Liver (tissue), 9 donors: ENCODE data around the gene IL17RD. TPM values are rescaled to one million over a fixed set of nuclear protein-coding genes. Genes with fewer than 3 reads are reported as not detected.

Experiments used
- DNase-seq: peaks from one replicate; pipeline ENCODE4 v3.0.0-alpha.2; 2017; ENCODE audit warnings: low spot score
- H3K27ac ChIP-seq, 2 donors: one replicate each; pipeline ENCODE4 v1.7.0; 2013; ENCODE audit warnings: inconsistent platforms in 2 of 2, low read length in 2 of 2, control low read depth in 1 of 2, low read depth in 1 of 2, mild to moderate bottlenecking in 1 of 2
- H3K27me3 ChIP-seq, 4 donors: one replicate each; pipeline versions ENCODE4 v1.6.1 to v1.7.0; 2013; ENCODE audit warnings: low read length in 3 of 4, inconsistent platforms in 1 of 4, mild to moderate bottlenecking in 1 of 4, moderate library complexity in 1 of 4; ENCODE audit not compliant: control insufficient read depth in 4 of 4, insufficient read depth in 4 of 4
- H3K36me3 ChIP-seq, 4 donors: one replicate each; pipeline versions ENCODE4 v1.6.1 to v1.7.0; 2013; ENCODE audit warnings: low read length in 3 of 4, mild to moderate bottlenecking in 3 of 4, low read depth in 1 of 4, moderate library complexity in 1 of 4; ENCODE audit not compliant: control insufficient read depth in 4 of 4, insufficient read depth in 3 of 4
- H3K4me1 ChIP-seq, 4 donors: one replicate each; pipeline versions ENCODE4 v1.6.1 to v1.7.0; 2013; ENCODE audit warnings: low read length in 3 of 4, mild to moderate bottlenecking in 3 of 4, moderate library complexity in 1 of 4; ENCODE audit not compliant: control insufficient read depth in 4 of 4, insufficient read depth in 4 of 4
- H3K4me3 ChIP-seq, 3 donors: one replicate each; pipeline versions ENCODE4 v1.6.1 to v1.7.0; 2013; ENCODE audit warnings: low read length in 3 of 3, control low read depth in 1 of 3, low read depth in 1 of 3, mild to moderate bottlenecking in 1 of 3
- H3K9ac ChIP-seq, 2 donors: one replicate each; pipeline ENCODE4 v1.7.0; 2013; ENCODE audit warnings: low read length in 2 of 2, mild to moderate bottlenecking in 2 of 2, moderate library complexity in 2 of 2, control low read depth in 1 of 2, low read depth in 1 of 2
- H3K9me3 ChIP-seq, 4 donors: one replicate each; pipeline versions ENCODE4 v1.6.1 to v1.7.0; 2013; ENCODE audit warnings: low read length in 3 of 4; ENCODE audit not compliant: control insufficient read depth in 4 of 4
- ATF3 ChIP-seq: IDR thresholded peaks from 2 replicates; pipeline ENCODE4 v1.6.1; 2016; ENCODE audit warnings: antibody characterized with exemption
- FOXA1 ChIP-seq: IDR thresholded peaks from 2 replicates; pipeline ENCODE4 v1.6.1; 2016; ENCODE audit warnings: antibody characterized with exemption
- FOXA2 ChIP-seq: IDR thresholded peaks from 2 replicates; pipeline ENCODE4 v1.6.1; 2016; ENCODE audit warnings: antibody characterized with exemption
- GABPA ChIP-seq, 2 donors: IDR thresholded peaks in 1 of 2; conservative IDR thresholded peaks in 1 of 2; 2 replicates each; pipeline ENCODE4 v1.6.1; 2016; ENCODE audit warnings: antibody characterized with exemption in 2 of 2, mild to moderate bottlenecking in 1 of 2, moderate library complexity in 1 of 2
- HNF4A ChIP-seq, 2 donors: conservative IDR thresholded peaks; 2 replicates each; pipeline ENCODE4 v1.6.1; 2016; ENCODE audit warnings: antibody characterized with exemption in 2 of 2, mild to moderate bottlenecking in 2 of 2
- HNF4G ChIP-seq: IDR thresholded peaks from 2 replicates; pipeline ENCODE4 v1.6.1; 2016; ENCODE audit warnings: antibody characterized with exemption
- JUND ChIP-seq, 2 donors: IDR thresholded peaks; 2 replicates each; pipeline ENCODE4 v1.6.1; 2016; ENCODE audit warnings: antibody characterized with exemption in 2 of 2
- MAX ChIP-seq: IDR thresholded peaks from 2 replicates; pipeline ENCODE4 v1.6.1; 2016; ENCODE audit warnings: antibody characterized with exemption
- NR2F2 ChIP-seq: IDR thresholded peaks from 2 replicates; pipeline ENCODE4 v1.6.1; 2016; ENCODE audit warnings: antibody characterized with exemption
- REST ChIP-seq: IDR thresholded peaks from 2 replicates; pipeline ENCODE4 v1.6.1; 2016; ENCODE audit warnings: antibody characterized with exemption, mild to moderate bottlenecking
- RXRA ChIP-seq, 2 donors: IDR thresholded peaks; 2 replicates each; pipeline ENCODE4 v1.6.1; 2017 to 2018; ENCODE audit warnings: antibody characterized with exemption in 2 of 2, mild to moderate bottlenecking in 1 of 2
- SP1 ChIP-seq: IDR thresholded peaks from 2 replicates; pipeline ENCODE4 v1.6.1; 2018; ENCODE audit warnings: antibody characterized with exemption, mild to moderate bottlenecking
- TAF1 ChIP-seq: conservative IDR thresholded peaks from 2 replicates; pipeline ENCODE4 v1.6.1; 2016; ENCODE audit warnings: antibody characterized with exemption, mild to moderate bottlenecking
- YY1 ChIP-seq: IDR thresholded peaks from 2 replicates; pipeline ENCODE4 v1.6.1; 2016; ENCODE audit warnings: antibody characterized with exemption, mild to moderate bottlenecking
- WGBS: extraction: QIAGEN DNeasy Blood & Tissue Kit; methylation state at CpG from one replicate; pipeline ENCODE4 v1.1.7; 2013; 5-methylcytosine and 5-hydroxymethylcytosine counted together
- polyA plus RNA-seq, 2 donors: library from polyadenylated mRNA; stranded (reverse) in 1 of 2; unstranded in 1 of 2; fragments of 200-250 nt in 1 of 2; fragments of >200 nt in 1 of 2; fragmentation: Nextera tagmentation in 1 of 2; extraction: Ambion mirVana in 1 of 2; gene quantifications; one replicate each; pipeline versions ENCODE4 v1.2.1 to v1.2.3, GENCODE V29; 2013 to 2015
- total RNA-seq, 2 donors: library from RNA; depleted of rRNA; stranded (reverse); fragments of >200 nt; gene quantifications; one replicate each; pipeline ENCODE4 v1.2.3, GENCODE V29; 2014
- donor health status: healthy.
- donor health status: healthy.
- donor health status: healthy.
- donor health status: healthy.
- donor health status: healthy.

IL17RD gene
- total and polyA plus RNA-seq, 4 donors: 0.09 to 0.67 (median 0.32) TPM

GRCh38 chr3:57110798-57111197 lies 54.4 kb downstream of the IL17RD start:
- Histone ChIP-seq H3K4me1 (no peaks in the 10 kb centered on the region), H3K27ac (no peak overlapping the region), H3K4me3 (no peak overlapping the region), H3K9ac (no peak overlapping the region), H3K36me3 (no peaks in the 10 kb centered on the region), H3K9me3 (no peaks in the 10 kb centered on the region), H3K27me3 (no peaks in the 10 kb centered on the region)
- DNase-seq: no peak
- no peak for TF ChIP-seq NR2F2
- TF ChIP-seq HNF4A (conservative IDR thresholded peaks at IDR 0.05): no peak
- no peak for TF ChIP-seq JUND (IDR thresholded peaks at IDR 0.05)
- TF ChIP-seq FOXA2: no peak
- no peak for TF ChIP-seq YY1
- TF ChIP-seq RXRA (IDR thresholded peaks at IDR 0.05): no peak
- TF ChIP-seq MAX: no peak
- TF ChIP-seq HNF4G: no peak
- TF ChIP-seq FOXA1: no peak
- no peak for TF ChIP-seq GABPA (IDR thresholded peaks at IDR 0.05 in 1 of 2, conservative IDR thresholded peaks at IDR 0.05 in 1 of 2)
- TF ChIP-seq TAF1: no peak
- TF ChIP-seq ATF3: no peak
- WGBS: 70% methylated on average over 14 of the region's 14 CpGs

- H3K4me1 ChIP-seq: no peaks in the 10 kb centered on the region
- H3K27me3 ChIP-seq: no peaks in the 10 kb centered on the region
- H3K9ac ChIP-seq: no peak overlapping the region
- H3K4me3 ChIP-seq: no peak overlapping the region
- no peak for DNase-seq
- no peaks in the 10 kb centered on the region for H3K36me3 ChIP-seq
- H3K27ac ChIP-seq: no peak overlapping the region
- WGBS: 73% methylated on average over 4 of the region's 4 CpGs
- no peak for TF ChIP-seq HNF4G
- no peak for TF ChIP-seq FOXA1
- no peak for TF ChIP-seq GABPA (IDR thresholded peaks at IDR 0.05 in 1 of 2, conservative IDR thresholded peaks at IDR 0.05 in 1 of 2)
- TF ChIP-seq JUND (IDR thresholded peaks at IDR 0.05): no peak
- TF ChIP-seq FOXA2: no peak
- TF ChIP-seq TAF1: no peak
- no peak for TF ChIP-seq NR2F2
- TF ChIP-seq SP1: no peak
- no peak for TF ChIP-seq ATF3
- no peak for TF ChIP-seq REST
- no peak for TF ChIP-seq HNF4A (conservative IDR thresholded peaks at IDR 0.05)
- no peaks in the 10 kb centered on the region for H3K9me3 ChIP-seq
Measured at GRCh38 chr3:57110214-57110613, 54.9 kb downstream of the IL17RD start.
